Sigmoid colon (tissue), 7 donors: ENCODE measurements around the gene PTCRA. TPM values are rescaled to one million over a fixed set of nuclear protein-coding genes. Genes with fewer than 3 reads are reported as not detected.
"Not testable (repeated sequence)": the region's sequence is repeated elsewhere in the genome, so short reads cannot be mapped to it uniquely, and the experiment has no call there.

Experiments
- DNase-seq: peaks from one replicate; pipeline ENCODE4 v3.0.0-alpha.2; 2019
- H3K27ac ChIP-seq, 4 donors: fragments of 200-600 bp; sonication (generic); one replicate each; pipeline ENCODE4 v1.5.1; 2016 to 2019; ENCODE audit warnings: mild to moderate bottlenecking in 1 of 4
- H3K27me3 ChIP-seq, 3 donors: fragments of 200-600 bp; sonication (generic); one replicate each; pipeline ENCODE4 v1.5.1; 2019; ENCODE audit warnings: mild to moderate bottlenecking in 1 of 3
- H3K36me3 ChIP-seq, 4 donors: fragments of 200-600 bp; sonication (generic); one replicate each; pipeline ENCODE4 v1.5.1; 2016 to 2019
- H3K4me1 ChIP-seq, 4 donors: fragments of 200-600 bp; sonication (generic); one replicate each; pipeline ENCODE4 v1.5.1; 2017 to 2019
- H3K4me3 ChIP-seq, 4 donors: fragments of 200-600 bp; sonication (generic); one replicate each; pipeline ENCODE4 v1.5.1; 2017 to 2019; ENCODE audit warnings: mild to moderate bottlenecking in 2 of 4, moderate library complexity in 1 of 4
- H3K9me3 ChIP-seq, 4 donors: fragments of 200-600 bp in 3 of 4; sonication (generic) in 3 of 4; one replicate each; pipeline versions ENCODE4 v1.5.1 to v1.6.1; 2013 to 2019
- EP300 ChIP-seq, 4 donors: sonication (generic); formaldehyde crosslinking; IDR thresholded peaks; one replicate each; pipeline ENCODE4 v1.6.1; 2017; ENCODE audit warnings: antibody characterized with exemption in 4 of 4
- POLR2A ChIP-seq, 2 donors: fragments of 450-650 bp; IDR thresholded peaks; one replicate each; pipeline ENCODE4 v1.6.1; 2016; ENCODE audit warnings: antibody characterized with exemption in 2 of 2, mild to moderate bottlenecking in 2 of 2, moderate library complexity in 2 of 2
- POLR2AphosphoS5 ChIP-seq, 4 donors: sonication (generic); formaldehyde crosslinking; IDR thresholded peaks; one replicate each; pipeline ENCODE4 v1.6.1; 2017; ENCODE audit warnings: antibody characterized with exemption in 4 of 4
- WGBS, 2 donors: extraction: QIAGEN DNeasy Blood & Tissue Kit; methylation state at CpG; one replicate each; pipeline ENCODE4 v1.1.7; 2013; 5-methylcytosine and 5-hydroxymethylcytosine counted together
- intact Hi-C: fragments of 100-400 bp; cut with DNase I; formaldehyde crosslinking; loops from one replicate; pipeline ENCODE4 v1.15.1; 2023
- polyA plus RNA-seq, 3 donors: library from polyadenylated mRNA; stranded (reverse); fragments of 200-250 nt; gene quantifications; one replicate each; pipeline ENCODE4 v1.2.3, GENCODE V29; 2013
- total RNA-seq, 4 donors: library from RNA; depleted of rRNA; stranded (reverse); fragments of >200 nt; gene quantifications; one replicate each; pipeline ENCODE4 v1.1.0, GENCODE V29; 2016
- TF ChIP-seq, protein P1 (sequence below), 4 experiments: fragments of 450-650 bp in 3 of 4; fragments of 200-600 bp in 1 of 4; IDR thresholded peaks; one replicate each; pipeline ENCODE4 v1.5.1; 2016 to 2019; ENCODE audit warnings: antibody characterized with exemption in 4 of 4, mild to moderate bottlenecking in 3 of 4, moderate library complexity in 2 of 4
- donor health status: healthy with polysubstance abuse.
- donor health status: Bipolar disorder and iron deficiency.
- donor health status: healthy.

PTCRA gene
- total and polyA plus RNA-seq, 7 donors = 0.23 TPM; not detected in 6

DNA sequence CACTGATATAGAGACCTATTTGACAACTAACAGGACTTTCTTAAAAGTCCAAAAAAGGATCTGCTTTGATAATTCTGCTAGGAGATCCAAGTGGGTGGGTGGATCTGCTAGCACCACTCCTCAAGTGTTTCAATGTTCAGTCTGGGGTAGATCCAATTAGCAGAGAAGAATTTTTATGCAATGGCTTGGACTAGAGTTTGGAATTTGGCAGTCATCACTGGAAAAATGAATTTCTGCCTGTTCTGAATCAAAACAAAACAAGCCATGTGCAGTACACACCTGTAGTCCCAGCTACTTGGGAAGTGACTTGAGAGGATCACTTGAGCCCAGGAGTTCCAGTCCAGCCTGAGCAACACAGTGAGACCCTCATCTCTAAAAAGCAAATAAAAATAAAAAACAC, 32.1 kb downstream of the PTCRA start:
- no peak for TF ChIP-seq POLR2A (IDR thresholded peaks at IDR 0.05)
- TF ChIP-seq, protein P1, sequence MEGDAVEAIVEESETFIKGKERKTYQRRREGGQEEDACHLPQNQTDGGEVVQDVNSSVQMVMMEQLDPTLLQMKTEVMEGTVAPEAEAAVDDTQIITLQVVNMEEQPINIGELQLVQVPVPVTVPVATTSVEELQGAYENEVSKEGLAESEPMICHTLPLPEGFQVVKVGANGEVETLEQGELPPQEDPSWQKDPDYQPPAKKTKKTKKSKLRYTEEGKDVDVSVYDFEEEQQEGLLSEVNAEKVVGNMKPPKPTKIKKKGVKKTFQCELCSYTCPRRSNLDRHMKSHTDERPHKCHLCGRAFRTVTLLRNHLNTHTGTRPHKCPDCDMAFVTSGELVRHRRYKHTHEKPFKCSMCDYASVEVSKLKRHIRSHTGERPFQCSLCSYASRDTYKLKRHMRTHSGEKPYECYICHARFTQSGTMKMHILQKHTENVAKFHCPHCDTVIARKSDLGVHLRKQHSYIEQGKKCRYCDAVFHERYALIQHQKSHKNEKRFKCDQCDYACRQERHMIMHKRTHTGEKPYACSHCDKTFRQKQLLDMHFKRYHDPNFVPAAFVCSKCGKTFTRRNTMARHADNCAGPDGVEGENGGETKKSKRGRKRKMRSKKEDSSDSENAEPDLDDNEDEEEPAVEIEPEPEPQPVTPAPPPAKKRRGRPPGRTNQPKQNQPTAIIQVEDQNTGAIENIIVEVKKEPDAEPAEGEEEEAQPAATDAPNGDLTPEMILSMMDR (IDR thresholded peaks at IDR 0.05) = no peak
- peak in 1 of 4 donors; percentile 20 for TF ChIP-seq POLR2AphosphoS5 (IDR thresholded peaks at IDR 0.05)
- no peak for TF ChIP-seq EP300 (IDR thresholded peaks at IDR 0.05)
- Histone ChIP-seq H3K9me3 (no peaks in the 10 kb centered on the region), H3K4me3 (no peak overlapping the region), H3K4me1 (peaks cover 0 to 10% (median 7%) of the 10 kb centered on the region in 4 donors), H3K36me3 (peaks cover 0 to 13% (median 6%) of the 10 kb centered on the region in 4 donors), H3K27me3 (no peaks in the 10 kb centered on the region), H3K27ac (peak overlapping the region in 1 of 4 donors; percentile 0)
- intact Hi-C loops = no loop called here
- DNase-seq = no peak

DNA sequence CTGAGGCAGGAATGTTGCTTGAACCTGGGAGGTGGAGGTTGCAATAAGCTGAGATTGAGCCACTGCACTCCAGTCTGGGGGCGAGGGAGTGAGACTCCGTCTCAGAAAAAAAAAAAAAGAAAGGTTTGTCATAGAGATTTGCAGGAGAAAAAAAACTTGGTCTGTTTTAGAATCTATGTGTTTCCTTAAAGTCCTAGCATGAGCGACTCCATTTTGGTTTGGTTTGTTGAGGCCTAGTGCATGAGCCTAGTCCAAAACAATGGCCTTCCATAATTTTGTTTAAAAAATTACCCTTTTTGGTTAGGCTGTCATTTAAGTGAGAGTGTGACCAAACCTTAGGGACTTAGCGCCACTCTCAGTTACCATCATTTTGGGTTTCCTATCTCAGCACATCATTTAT, 36.5 kb downstream of the PTCRA start:
- H3K27ac ChIP-seq = no peak overlapping the region
- DNase-seq = no peak
- WGBS, 2 donors = 93 to 94% methylated on average over 4 of the region's 4 CpGs
- peaks cover 0 to 10% (median 7%) of the 10 kb centered on the region in 4 donors for H3K4me1 ChIP-seq
- no peaks in the 10 kb centered on the region for H3K27me3 ChIP-seq
- H3K36me3 ChIP-seq = no peaks in the 10 kb centered on the region
- H3K4me3 ChIP-seq = no peak overlapping the region
- intact Hi-C loops = no loop called here
- no peaks in the 10 kb centered on the region for H3K9me3 ChIP-seq
- no peak for TF ChIP-seq EP300 (IDR thresholded peaks at IDR 0.05)
- TF ChIP-seq POLR2AphosphoS5 (IDR thresholded peaks at IDR 0.05) = no peak
- no peak for TF ChIP-seq POLR2A (IDR thresholded peaks at IDR 0.05)
- TF ChIP-seq, protein P1 (IDR thresholded peaks at IDR 0.05) = no peak

DNA sequence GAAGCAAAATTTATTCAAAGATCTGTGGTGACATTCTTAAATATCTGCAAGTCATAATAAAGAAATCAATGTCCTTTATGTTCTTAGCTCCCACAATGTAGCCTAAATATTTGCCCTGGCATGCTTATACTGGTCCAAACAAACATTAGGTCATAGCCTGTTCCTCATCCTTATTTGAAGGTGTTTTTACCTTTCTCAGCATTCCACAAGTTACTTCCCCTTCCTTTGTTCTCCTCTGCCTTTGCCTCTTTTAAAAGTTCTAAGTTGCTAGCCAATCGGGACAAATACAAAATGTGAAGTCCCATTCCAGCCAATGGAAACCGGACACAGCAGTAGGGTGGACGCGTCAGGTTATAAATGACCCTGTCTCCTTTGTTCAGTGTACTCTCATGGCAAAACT, 38.6 kb downstream of the PTCRA start:
- H3K4me3 ChIP-seq, H3K4me1 ChIP-seq, H3K27ac ChIP-seq, H3K36me3 ChIP-seq, intact Hi-C loops, H3K27me3 ChIP-seq, DNase-seq, H3K9me3 ChIP-seq: not testable (repeated sequence)
- WGBS, 2 donors = 80 to 92% methylated on average over 4 of the region's 4 CpGs

DNA sequence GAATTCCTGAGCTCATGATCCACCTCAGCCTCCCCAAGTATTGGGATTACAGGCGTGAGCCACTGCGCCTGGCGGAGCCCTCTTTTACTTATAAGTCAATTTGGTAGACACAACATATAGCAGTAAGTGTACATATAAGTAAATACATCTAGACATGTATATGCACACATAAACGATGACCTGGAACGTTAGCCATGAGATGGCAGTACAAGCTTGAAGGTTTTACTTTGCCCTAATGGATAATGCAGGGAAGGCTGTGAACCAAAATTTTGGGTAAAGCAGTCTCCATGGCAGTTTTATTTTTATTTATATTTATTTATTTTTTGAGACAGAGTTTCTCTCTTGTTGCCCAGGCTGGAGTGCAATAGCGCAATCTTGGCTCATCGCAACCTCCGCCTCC, 42.3 kb downstream of the PTCRA start:
- intact Hi-C loops = no loop called here
- H3K36me3 ChIP-seq = peaks cover 0 to 4% (median 0%) of the 10 kb centered on the region in 4 donors
- DNase-seq = no peak
- no peak overlapping the region for H3K4me3 ChIP-seq
- H3K27ac ChIP-seq = no peak overlapping the region
- TF ChIP-seq POLR2A (IDR thresholded peaks at IDR 0.05) = no peak
- TF ChIP-seq, protein P1 (IDR thresholded peaks at IDR 0.05) = no peak
- TF ChIP-seq POLR2AphosphoS5 (IDR thresholded peaks at IDR 0.05) = no peak
- no peak for TF ChIP-seq EP300 (IDR thresholded peaks at IDR 0.05)
- H3K4me1 ChIP-seq = peaks cover 0 to 16% (median 14%) of the 10 kb centered on the region in 4 donors
- no peaks in the 10 kb centered on the region for H3K9me3 ChIP-seq
- H3K27me3 ChIP-seq = no peaks in the 10 kb centered on the region
- WGBS, 2 donors = 80 to 89% methylated on average over 8 of the region's 8 CpGs

DNA sequence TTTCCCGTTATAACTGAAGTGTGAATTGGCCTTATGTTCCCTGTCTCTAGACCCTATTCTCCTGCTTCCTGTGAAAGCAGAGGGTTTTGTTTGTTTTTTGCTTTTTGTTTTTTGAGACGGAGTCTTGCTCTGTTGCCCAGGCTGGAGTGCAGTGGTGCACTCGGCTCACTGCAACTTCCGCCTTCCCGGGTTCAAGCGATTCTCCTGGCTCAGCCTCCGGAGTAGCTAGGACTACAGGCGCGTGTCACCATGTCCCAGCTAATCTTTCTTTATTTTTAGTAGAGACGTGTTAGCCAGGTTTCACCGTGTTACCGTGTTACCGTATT, 44.0 kb downstream of the PTCRA start:
- intact Hi-C loops = no loop called here
- Histone ChIP-seq H3K4me3 (peak overlapping the region in 3 of 4 donors; percentile 50 to 52 (median 50)), H3K27ac (no peak overlapping the region), H3K4me1 (peaks cover 0 to 16% (median 14%) of the 10 kb centered on the region in 4 donors), H3K36me3 (peaks cover 0 to 22% (median 7%) of the 10 kb centered on the region in 4 donors), H3K9me3 (no peaks in the 10 kb centered on the region), H3K27me3 (no peaks in the 10 kb centered on the region)
- WGBS, 2 donors = 7 to 43% methylated on average over 13 of the region's 13 CpGs
- TF ChIP-seq, protein P1 (IDR thresholded peaks at IDR 0.05) = no peak
- no peak for TF ChIP-seq POLR2A (IDR thresholded peaks at IDR 0.05)
- TF ChIP-seq EP300 (IDR thresholded peaks at IDR 0.05) = no peak
- no peak for TF ChIP-seq POLR2AphosphoS5 (IDR thresholded peaks at IDR 0.05)
- DNase-seq = no peak
